ENCODE data around the gene AQP6.

The AQP6 gene

GRCh38 chr12:50026691-50027090, 53.9 kb downstream of the AQP6 start:
- no peak for DNase-seq (ENCODE audit: low read depth in 1 of 2, low spot score in 1 of 2)
